H1 (cell line): ENCODE results near the gene SMARCC1.

Source experiments
- CREB1 ChIP-seq: IDR thresholded peaks from 2 replicates; pipeline ENCODE4 v1.6.1; 2012; ENCODE audit warnings: inconsistent platforms
- EGR1 ChIP-seq: IDR thresholded peaks from 2 replicates; pipeline ENCODE4 v1.6.1; 2011; ENCODE audit warnings: low read depth, low read length, borderline replicate concordance
- EZH2 ChIP-seq: fragments of 200-600 bp; sonication (generic); IDR thresholded peaks from 2 replicates; pipeline ENCODE4 v1.7.1; 2012; ENCODE audit warnings: low read depth, mild to moderate bottlenecking, moderate library complexity, low read length, inconsistent platforms; ENCODE audit not compliant: severe bottlenecking
- FOSL1 ChIP-seq: IDR thresholded peaks from 2 replicates; pipeline ENCODE4 v1.6.1; 2011; ENCODE audit warnings: mild to moderate bottlenecking, low read depth, low read length, moderate library complexity; ENCODE audit not compliant: insufficient read depth
- JUN ChIP-seq: IDR thresholded peaks from 2 replicates; pipeline ENCODE4 v1.6.1; 2011; ENCODE audit warnings: low read depth, mild to moderate bottlenecking, improper control_type of control experiment, low read length
- POLR2A ChIP-seq, 2 experiments: IDR thresholded peaks; 1 replicate in 1 of 2; 2 replicates in 1 of 2; pipeline ENCODE4 v1.6.1; 2011; ENCODE audit warnings: low read depth in 2 of 2, low read length in 2 of 2, mild to moderate bottlenecking in 2 of 2; ENCODE audit errors: control extremely low read depth in 1 of 2
- RAD21 ChIP-seq, 2 experiments: IDR thresholded peaks in 1 of 2; conservative IDR thresholded peaks in 1 of 2; 2 replicates each; pipeline ENCODE4 v1.6.1; 2011; ENCODE audit warnings: low read depth in 2 of 2, low read length in 2 of 2, improper control_type of control experiment in 1 of 2, inconsistent platforms in 1 of 2, mild to moderate bottlenecking in 1 of 2, moderate library complexity in 1 of 2
- RFX5 ChIP-seq: IDR thresholded peaks from 2 replicates; pipeline ENCODE4 v1.6.1; 2011; ENCODE audit warnings: low read depth, low read length, improper control_type of control experiment, borderline replicate concordance
- SIN3A ChIP-seq, 2 experiments: IDR thresholded peaks in 1 of 2; conservative IDR thresholded peaks in 1 of 2; 2 replicates each; pipeline ENCODE4 v1.6.1; 2011 to 2012; ENCODE audit warnings: low read length in 2 of 2, improper control_type of control experiment in 1 of 2, low read depth in 1 of 2, mild to moderate bottlenecking in 1 of 2
- TF ChIP-seq, protein P1 (sequence below), 3 experiments: IDR thresholded peaks; 1 replicate in 2 of 3; 2 replicates in 1 of 3; pipeline versions ENCODE4 v1.5.1 to v1.6.1; 2011; ENCODE audit warnings: low read length in 3 of 3, mild to moderate bottlenecking in 3 of 3, inconsistent platforms in 2 of 3, low read depth in 1 of 3, moderate library complexity in 1 of 3; ENCODE audit not compliant: insufficient read depth in 1 of 3; ENCODE audit errors: control extremely low read depth in 1 of 3
- TF ChIP-seq, protein P2 (sequence below): IDR thresholded peaks from 2 replicates; pipeline ENCODE4 v1.6.1; 2012; ENCODE audit warnings: low read length, inconsistent platforms

DNA sequence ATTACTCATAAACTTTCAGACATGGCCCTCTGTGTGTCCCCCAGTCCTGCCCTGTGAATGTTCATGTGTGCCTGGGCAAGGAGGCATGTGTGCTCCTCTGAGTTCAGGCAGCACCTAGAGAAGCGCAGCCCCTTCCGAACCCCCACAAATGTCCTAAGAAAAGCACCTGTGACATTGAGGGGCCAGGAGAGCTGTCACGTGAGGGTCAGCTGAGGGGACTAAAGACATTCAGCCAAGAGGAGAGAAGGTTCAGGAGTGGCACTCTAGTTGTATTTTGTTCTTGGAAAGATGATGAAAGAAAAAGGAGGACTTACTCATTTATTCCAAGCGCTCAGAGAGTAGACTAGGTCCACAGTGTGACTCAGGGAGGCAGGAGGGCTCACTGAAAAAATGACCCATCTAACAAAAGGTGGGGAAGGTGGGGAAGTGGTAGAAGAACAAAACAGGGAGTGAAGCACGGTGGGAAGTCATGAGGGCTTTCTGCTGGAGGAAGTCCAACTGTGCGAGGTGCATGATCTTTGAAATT, 240.0 kb downstream of the SMARCC1 start:
- TF ChIP-seq, protein P1, sequence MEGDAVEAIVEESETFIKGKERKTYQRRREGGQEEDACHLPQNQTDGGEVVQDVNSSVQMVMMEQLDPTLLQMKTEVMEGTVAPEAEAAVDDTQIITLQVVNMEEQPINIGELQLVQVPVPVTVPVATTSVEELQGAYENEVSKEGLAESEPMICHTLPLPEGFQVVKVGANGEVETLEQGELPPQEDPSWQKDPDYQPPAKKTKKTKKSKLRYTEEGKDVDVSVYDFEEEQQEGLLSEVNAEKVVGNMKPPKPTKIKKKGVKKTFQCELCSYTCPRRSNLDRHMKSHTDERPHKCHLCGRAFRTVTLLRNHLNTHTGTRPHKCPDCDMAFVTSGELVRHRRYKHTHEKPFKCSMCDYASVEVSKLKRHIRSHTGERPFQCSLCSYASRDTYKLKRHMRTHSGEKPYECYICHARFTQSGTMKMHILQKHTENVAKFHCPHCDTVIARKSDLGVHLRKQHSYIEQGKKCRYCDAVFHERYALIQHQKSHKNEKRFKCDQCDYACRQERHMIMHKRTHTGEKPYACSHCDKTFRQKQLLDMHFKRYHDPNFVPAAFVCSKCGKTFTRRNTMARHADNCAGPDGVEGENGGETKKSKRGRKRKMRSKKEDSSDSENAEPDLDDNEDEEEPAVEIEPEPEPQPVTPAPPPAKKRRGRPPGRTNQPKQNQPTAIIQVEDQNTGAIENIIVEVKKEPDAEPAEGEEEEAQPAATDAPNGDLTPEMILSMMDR (IDR thresholded peaks at IDR 0.05; ENCODE audit: control extremely low read depth in 1 of 3, insufficient read depth in 1 of 3, low read depth in 1 of 3, low read length in 3 of 3), result no peak
- TF ChIP-seq EZH2, result no peak
- no peak for TF ChIP-seq RAD21 (IDR thresholded peaks at IDR 0.05 in 1 of 2, conservative IDR thresholded peaks at IDR 0.05 in 1 of 2; ENCODE audit: low read depth in 2 of 2, low read length in 2 of 2)
- TF ChIP-seq, protein P2, sequence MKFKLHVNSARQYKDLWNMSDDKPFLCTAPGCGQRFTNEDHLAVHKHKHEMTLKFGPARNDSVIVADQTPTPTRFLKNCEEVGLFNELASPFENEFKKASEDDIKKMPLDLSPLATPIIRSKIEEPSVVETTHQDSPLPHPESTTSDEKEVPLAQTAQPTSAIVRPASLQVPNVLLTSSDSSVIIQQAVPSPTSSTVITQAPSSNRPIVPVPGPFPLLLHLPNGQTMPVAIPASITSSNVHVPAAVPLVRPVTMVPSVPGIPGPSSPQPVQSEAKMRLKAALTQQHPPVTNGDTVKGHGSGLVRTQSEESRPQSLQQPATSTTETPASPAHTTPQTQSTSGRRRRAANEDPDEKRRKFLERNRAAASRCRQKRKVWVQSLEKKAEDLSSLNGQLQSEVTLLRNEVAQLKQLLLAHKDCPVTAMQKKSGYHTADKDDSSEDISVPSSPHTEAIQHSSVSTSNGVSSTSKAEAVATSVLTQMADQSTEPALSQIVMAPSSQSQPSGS, result no peak
- no peak for TF ChIP-seq EGR1
- no peak for TF ChIP-seq FOSL1
- no peak for TF ChIP-seq JUN
- TF ChIP-seq POLR2A (IDR thresholded peaks at IDR 0.05; ENCODE audit: control extremely low read depth in 1 of 2, low read depth in 2 of 2, low read length in 2 of 2), result no peak
- no peak for TF ChIP-seq RFX5
- no peak for TF ChIP-seq SIN3A (conservative IDR thresholded peaks at IDR 0.05 in 1 of 2, IDR thresholded peaks at IDR 0.05 in 1 of 2; ENCODE audit: low read depth in 1 of 2, low read length in 2 of 2)
- no peak for TF ChIP-seq CREB1
